Stomach (tissue), 9 donors: Measurements from ENCODE around the gene CABP2. TPM values are rescaled to one million over a fixed set of nuclear protein-coding genes. Genes with fewer than 3 reads are reported as not detected.

ENCODE experiments used
- DNase-seq, 2 donors: peaks; one replicate each; pipeline versions ENCODE4 v3.0.0 to v3.0.0-alpha.2; 2013 to 2019
- H3K27ac ChIP-seq, 5 donors: fragments of 200-600 bp in 4 of 5; sonication (generic) in 4 of 5; one replicate each; pipeline ENCODE4 v1.5.1; 2013 to 2019; ENCODE audit warnings: mild to moderate bottlenecking in 1 of 5, moderate library complexity in 1 of 5
- H3K27me3 ChIP-seq, 3 donors: fragments of 200-600 bp; sonication (generic); one replicate each; pipeline ENCODE4 v1.5.1; 2017 to 2019; ENCODE audit warnings: mixed run types in 1 of 3
- H3K36me3 ChIP-seq, 4 donors: fragments of 200-600 bp; sonication (generic); 1 replicate in 3 of 4; 2 replicates in 1 of 4; pipeline ENCODE4 v1.5.1; 2016 to 2019
- H3K4me1 ChIP-seq, 4 donors: fragments of 200-600 bp; sonication (generic); one replicate each; pipeline ENCODE4 v1.5.1; 2016 to 2019
- H3K4me3 ChIP-seq, 4 donors: fragments of 200-600 bp; sonication (generic) in 3 of 4; one replicate each; pipeline ENCODE4 v1.5.1; 2016 to 2019; ENCODE audit warnings: mild to moderate bottlenecking in 1 of 4
- H3K9me3 ChIP-seq, 4 donors: fragments of 200-600 bp; sonication (generic); one replicate each; pipeline ENCODE4 v1.5.1; 2016 to 2019
- CTCF ChIP-seq, 7 experiments: fragments of 450-650 bp in 4 of 7; fragments of 200-600 bp in 3 of 7; sonication (generic) in 3 of 7; IDR thresholded peaks; one replicate each; pipeline ENCODE4 v1.5.1; 2016 to 2019; ENCODE audit warnings: antibody characterized with exemption in 7 of 7, control low read depth in 2 of 7, mild to moderate bottlenecking in 1 of 7
- EP300 ChIP-seq: sonication (generic); formaldehyde crosslinking; IDR thresholded peaks from one replicate; pipeline ENCODE4 v1.6.1; 2017; ENCODE audit warnings: antibody characterized with exemption
- POLR2A ChIP-seq, 4 donors: fragments of 450-650 bp; IDR thresholded peaks; one replicate each; pipeline ENCODE4 v1.6.1; 2016; ENCODE audit warnings: antibody characterized with exemption in 4 of 4, control low read depth in 2 of 4, mild to moderate bottlenecking in 1 of 4, moderate library complexity in 1 of 4
- POLR2AphosphoS5 ChIP-seq, 3 donors: sonication (generic); formaldehyde crosslinking; IDR thresholded peaks; one replicate each; pipeline ENCODE4 v1.6.1; 2016; ENCODE audit warnings: antibody characterized with exemption in 3 of 3
- WGBS, 5 donors: extraction: QIAGEN DNeasy Blood & Tissue Kit in 3 of 5; methylation state at CpG; one replicate each; pipeline versions ENCODE4 v1.1.5 to v1.1.7; 2013 to 2018; 5-methylcytosine and 5-hydroxymethylcytosine counted together
- intact Hi-C: fragments of 100-400 bp; cut with DNase I; formaldehyde crosslinking; loops from one replicate; pipeline ENCODE4 v1.15.1; 2023; ENCODE audit warnings: low total_unique reads
- polyA plus RNA-seq, 3 donors: library from polyadenylated mRNA; stranded (reverse); fragments of 200-250 nt; gene quantifications; one replicate each; pipeline ENCODE4 v1.2.3, GENCODE V29; 2013
- total RNA-seq, 5 donors: library from RNA; depleted of rRNA; stranded (reverse); fragments of >200 nt; gene quantifications; one replicate each; pipeline versions ENCODE4 v1.1.0 to v1.2.3, GENCODE V29; 2014 to 2016
- donor health status: healthy with polysubstance abuse.
- donor health status: Bipolar disorder and iron deficiency.
- donor health status: healthy.

Gene CABP2
- total and polyA plus RNA-seq, 8 donors, result not detected

- Histone ChIP-seq H3K27ac (no peak overlapping the region), H3K36me3 (no peaks in the 10 kb centered on the region), H3K27me3 (peaks cover 0 to 6% (median 0%) of the 10 kb centered on the region in 3 donors), H3K9me3 (peaks cover 0 to 18% (median 10%) of the 10 kb centered on the region in 4 donors), H3K4me1 (no peaks in the 10 kb centered on the region), H3K4me3 (no peak overlapping the region)
- TF ChIP-seq EP300, result no peak
- no peak for TF ChIP-seq POLR2A (IDR thresholded peaks at IDR 0.05)
- no peak for TF ChIP-seq CTCF (IDR thresholded peaks at IDR 0.05)
- TF ChIP-seq POLR2AphosphoS5 (IDR thresholded peaks at IDR 0.05), result no peak
- WGBS, 5 donors, result 80 to 94% (median 89%) methylated on average over 1 to 5 of the region's 5 CpGs
- intact Hi-C loops, result no loop called here
- DNase-seq, result no peak
Measured at GRCh38 chr11:67530282-67530592, 7.0 kb upstream of the CABP2 start.

DNA sequence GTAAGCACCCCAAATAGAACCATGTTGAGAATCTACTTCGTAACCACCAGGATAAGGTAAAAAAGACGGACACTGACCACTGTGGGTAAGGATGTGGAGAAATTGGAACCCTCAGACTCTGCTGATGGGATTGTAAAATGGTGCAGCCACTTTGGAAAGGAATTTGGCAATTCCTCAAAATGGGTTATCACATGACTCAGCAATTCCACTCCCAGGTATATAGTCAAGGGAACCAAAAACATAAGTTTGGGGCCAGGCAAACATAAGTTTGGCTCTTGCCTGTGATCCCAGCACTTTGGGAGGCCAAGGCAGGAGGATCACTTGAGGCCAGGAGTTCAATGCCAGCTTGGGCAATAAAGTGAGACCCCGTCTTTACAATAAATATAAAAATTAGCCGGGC is 5.1 kb upstream of the CABP2 start:
- Histone ChIP-seq H3K27me3 (peaks cover 0 to 23% (median 0%) of the 10 kb centered on the region in 3 donors), H3K27ac (no peak overlapping the region), H3K36me3 (no peaks in the 10 kb centered on the region), H3K9me3 (peaks cover 0 to 3% (median under 1%) of the 10 kb centered on the region in 4 donors), H3K4me3 (no peak overlapping the region), H3K4me1 (no peaks in the 10 kb centered on the region)
- WGBS, 5 donors, result 89 to 93% (median 92%) methylated on average over 4 of the region's 4 CpGs
- no peak for TF ChIP-seq POLR2A (IDR thresholded peaks at IDR 0.05)
- TF ChIP-seq CTCF (IDR thresholded peaks at IDR 0.05), result no peak
- TF ChIP-seq EP300, result no peak
- TF ChIP-seq POLR2AphosphoS5 (IDR thresholded peaks at IDR 0.05), result no peak
- intact Hi-C loops, result no loop called here
- DNase-seq, result no peak

- intact Hi-C loops, result no loop called here
- no peaks in the 10 kb centered on the region for H3K36me3 ChIP-seq
- 69 to 77% (median 74%) methylated on average over 5 of the region's 5 CpGs for WGBS, 5 donors
- H3K27me3 ChIP-seq, result peaks cover 0 to 34% (median 0%) of the 10 kb centered on the region in 3 donors
- TF ChIP-seq POLR2A (IDR thresholded peaks at IDR 0.05) (no peak), EP300 (no peak), POLR2AphosphoS5 (IDR thresholded peaks at IDR 0.05) (no peak), CTCF (IDR thresholded peaks at IDR 0.05) (no peak)
- no peak for DNase-seq
- H3K4me3 ChIP-seq, result no peak overlapping the region
- H3K4me1 ChIP-seq, result no peaks in the 10 kb centered on the region
- no peak overlapping the region for H3K27ac ChIP-seq
- no peaks in the 10 kb centered on the region for H3K9me3 ChIP-seq
Measured at GRCh38 chr11:67525275-67525976, 2.2 kb upstream of the CABP2 start.

DNA sequence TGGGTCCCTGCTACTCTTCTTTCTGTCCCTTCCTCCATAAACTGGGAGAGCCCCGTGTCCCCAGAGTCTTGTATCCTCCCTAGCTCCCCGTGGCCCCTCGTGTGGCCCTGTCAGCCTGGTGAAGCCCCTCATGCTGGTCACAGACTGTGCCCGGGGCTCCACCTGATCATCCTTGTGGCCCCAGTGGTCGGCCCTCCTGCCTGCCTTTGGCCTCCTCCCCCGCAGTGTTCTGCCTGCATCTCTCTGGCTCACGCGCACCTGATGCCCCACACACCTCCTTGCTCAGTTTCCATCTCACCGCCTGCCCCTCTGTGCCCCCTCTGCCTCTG is 1.2 kb upstream of the CABP2 start:
- intact Hi-C loops, result no loop called here
- H3K4me1 ChIP-seq, result no peaks in the 10 kb centered on the region
- 87 to 93% (median 89%) methylated on average over 9 of the region's 9 CpGs for WGBS, 5 donors
- peaks cover 0 to 34% (median 0%) of the 10 kb centered on the region in 3 donors for H3K27me3 ChIP-seq
- H3K36me3 ChIP-seq, result no peaks in the 10 kb centered on the region
- no peak overlapping the region for H3K27ac ChIP-seq
- H3K9me3 ChIP-seq, result no peaks in the 10 kb centered on the region
- DNase-seq, result no peak
- no peak overlapping the region for H3K4me3 ChIP-seq
- TF ChIP-seq EP300 (no peak), POLR2A (IDR thresholded peaks at IDR 0.05) (no peak), POLR2AphosphoS5 (IDR thresholded peaks at IDR 0.05) (no peak), CTCF (IDR thresholded peaks at IDR 0.05) (no peak)
